Trophoblast cell (in vitro differentiated cells and primary cell): ENCODE data around the gene NFYC.
A peak's percentile ranks its signal among the peaks of the same experiment; 100 is the strongest.

ENCODE experiments used
- DNase-seq, 2 donors: peaks; one replicate each; pipeline ENCODE4 v3.0.0-alpha.2; 2016
- H2AFZ ChIP-seq: 2 replicates; pipeline ENCODE4 v1.6.1; 2013; ENCODE audit warnings: low read length, moderate library complexity, mild to moderate bottlenecking; ENCODE audit not compliant: insufficient read depth, poor library complexity
- H2AK5ac ChIP-seq: 2 replicates; pipeline ENCODE4 v1.6.1; 2013; ENCODE audit warnings: mild to moderate bottlenecking, low read length
- H2BK120ac ChIP-seq: 2 replicates; pipeline ENCODE4 v1.6.1; 2013; ENCODE audit warnings: low read length, mild to moderate bottlenecking, moderate library complexity; ENCODE audit not compliant: insufficient read depth, poor library complexity
- H2BK12ac ChIP-seq: 2 replicates; pipeline ENCODE4 v1.6.1; 2013; ENCODE audit warnings: mild to moderate bottlenecking, low read length, moderate library complexity
- H2BK5ac ChIP-seq: 2 replicates; pipeline ENCODE4 v1.6.1; 2013; ENCODE audit warnings: low read length, low read depth, moderate library complexity, mild to moderate bottlenecking; ENCODE audit not compliant: poor library complexity
- H3K14ac ChIP-seq: 2 replicates; pipeline ENCODE4 v1.6.1; 2013; ENCODE audit warnings: mild to moderate bottlenecking, low read length
- H3K18ac ChIP-seq: 2 replicates; pipeline ENCODE4 v1.6.1; 2013; ENCODE audit warnings: mild to moderate bottlenecking, low read length
- H3K23ac ChIP-seq: 2 replicates; pipeline ENCODE4 v1.6.1; 2013; ENCODE audit warnings: low read length
- H3K27ac ChIP-seq: 2 replicates; pipeline ENCODE4 v1.5.1; 2013; ENCODE audit warnings: low read depth, mild to moderate bottlenecking, inconsistent platforms, low read length, moderate library complexity
- H3K27me3 ChIP-seq: 2 replicates; pipeline ENCODE4 v1.6.1; 2013; ENCODE audit warnings: inconsistent platforms, mild to moderate bottlenecking, low read length, moderate library complexity; ENCODE audit not compliant: insufficient read depth
- H3K36me3 ChIP-seq, 2 experiments: 1 replicate in 1 of 2; 2 replicates in 1 of 2; pipeline ENCODE4 v1.6.1; 2013; ENCODE audit warnings: low read length in 2 of 2, mild to moderate bottlenecking in 2 of 2, moderate library complexity in 1 of 2; ENCODE audit not compliant: insufficient read depth in 2 of 2, control insufficient read depth in 1 of 2
- H3K4ac ChIP-seq: 2 replicates; pipeline ENCODE4 v1.6.1; 2013; ENCODE audit warnings: low read depth, mild to moderate bottlenecking, low read length, moderate library complexity
- H3K4me1 ChIP-seq, 2 experiments: 1 replicate in 1 of 2; 2 replicates in 1 of 2; pipeline ENCODE4 v1.6.1; 2013; ENCODE audit warnings: low read length in 2 of 2, mild to moderate bottlenecking in 2 of 2, moderate library complexity in 1 of 2; ENCODE audit not compliant: insufficient read depth in 2 of 2, control insufficient read depth in 1 of 2
- H3K4me2 ChIP-seq: 2 replicates; pipeline ENCODE4 v1.6.1; 2013; ENCODE audit warnings: inconsistent platforms, mild to moderate bottlenecking, low read length, moderate library complexity
- H3K4me3 ChIP-seq: 2 replicates; pipeline ENCODE4 v1.5.1; 2013; ENCODE audit warnings: mild to moderate bottlenecking, low read depth, low read length, inconsistent platforms
- H3K79me1 ChIP-seq: one replicate; pipeline ENCODE4 v1.6.1; 2013; ENCODE audit warnings: low read length
- H3K79me2 ChIP-seq: 2 replicates; pipeline ENCODE4 v1.6.1; 2013; ENCODE audit warnings: low read length, mild to moderate bottlenecking; ENCODE audit not compliant: control insufficient read depth, insufficient read depth, poor library complexity
- H3K9ac ChIP-seq: 2 replicates; pipeline ENCODE4 v1.6.1; 2013; ENCODE audit warnings: mild to moderate bottlenecking, low read length
- H3K9me3 ChIP-seq: 2 replicates; pipeline ENCODE4 v1.6.1; 2013; ENCODE audit warnings: low read depth, mild to moderate bottlenecking, control low read depth, inconsistent platforms, low read length; ENCODE audit not compliant: insufficient read depth
- H4K12ac ChIP-seq: 2 replicates; pipeline ENCODE4 v1.6.1; 2013; ENCODE audit warnings: low read depth, mild to moderate bottlenecking, low read length, moderate library complexity
- H4K8ac ChIP-seq: 2 replicates; pipeline ENCODE4 v1.6.1; 2013; ENCODE audit warnings: low read depth, mild to moderate bottlenecking, low read length, moderate library complexity
- H4K91ac ChIP-seq: one replicate; pipeline ENCODE4 v1.6.1; 2013; ENCODE audit warnings: low read depth, mild to moderate bottlenecking, low read length, moderate library complexity
- WGBS: extraction: QIAGEN DNeasy Blood & Tissue Kit; methylation state at CpG from one replicate; pipeline ENCODE4 v1.1.7; 2013; ENCODE audit warnings: missing lambda C conversion rate; ENCODE audit not compliant: insufficient read length, insufficient coverage; ENCODE audit errors: extremely low coverage; 5-methylcytosine and 5-hydroxymethylcytosine counted together

Gene NFYC

DNA sequence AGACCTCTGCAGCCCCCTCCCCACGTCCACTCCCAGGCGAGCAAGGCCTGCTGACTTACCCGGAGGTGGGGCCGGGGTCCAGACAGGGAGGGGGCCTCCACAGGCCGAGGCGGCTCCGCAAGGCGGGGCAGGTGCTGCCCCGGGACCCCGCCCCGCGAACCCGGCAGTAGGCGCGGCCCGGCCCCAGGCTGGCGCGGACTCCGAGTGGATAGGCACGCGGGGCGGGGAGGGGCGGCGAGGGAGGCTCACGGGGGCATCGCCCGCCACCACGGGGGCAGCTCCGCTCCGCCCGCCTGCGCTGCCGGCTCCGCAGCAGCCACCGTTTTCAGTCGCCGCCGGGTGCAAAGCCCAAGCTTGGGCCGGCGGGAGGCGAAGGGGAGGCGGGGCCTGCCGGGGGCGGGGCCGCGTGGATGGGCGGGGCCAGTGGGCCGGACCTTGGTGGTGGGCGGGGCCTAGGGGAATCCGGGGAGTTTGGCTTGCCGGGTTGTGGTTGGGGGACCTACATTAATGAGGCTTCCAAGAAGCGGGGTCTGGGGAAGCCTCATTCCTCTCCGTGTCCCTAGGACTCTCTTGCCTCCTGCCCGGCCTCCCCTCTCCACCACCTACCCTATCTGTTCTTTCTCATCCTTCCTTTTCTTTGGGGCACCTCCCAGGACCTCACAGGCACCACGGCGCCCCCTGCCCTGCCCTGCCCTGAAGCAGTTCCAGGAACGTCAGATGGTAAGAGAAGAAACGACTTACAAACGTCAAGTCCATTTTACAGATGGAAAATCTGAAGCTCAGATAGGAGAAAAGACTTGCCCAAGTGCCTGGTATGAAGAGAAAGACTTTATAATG is 26.0 kb upstream of the NFYC start, which contains the start of gene RIMS3:
RIMS3 (minus strand) TSS at position 348 of the 837 bp plus-strand sequence. CDS start 23,757 bp downstream, outside the sequence.
- Histone ChIP-seq H3K23ac (no peak within 1 kb of the TSS), H3K18ac (no peak within 1 kb of the TSS), H3K9me3 (peaks cover 3% of the 10 kb centered on the region), H2AFZ (peak within 1 kb of the TSS; percentile 12), H3K79me2 (no peaks in the 10 kb centered on the region), H3K79me1 (no peaks in the 10 kb centered on the region), H3K4me1 (peaks cover 0 to 13% of the 10 kb centered on the region in 2 experiments), H3K4me3 (peak within 1 kb of the TSS; percentile 84), H2BK5ac (no peak within 1 kb of the TSS), H2BK120ac (no peak within 1 kb of the TSS), H3K4ac (no peak within 1 kb of the TSS), H2BK12ac (no peak within 1 kb of the TSS), H3K36me3 (no peaks in the 10 kb centered on the region), H4K12ac (no peak within 1 kb of the TSS), H3K4me2 (peak within 1 kb of the TSS; percentile 80), H3K14ac (no peak within 1 kb of the TSS), H4K91ac (no peak within 1 kb of the TSS), H4K8ac (no peak within 1 kb of the TSS), H3K27ac (no peak within 1 kb of the TSS), H3K27me3 (no peaks in the 10 kb centered on the region), H2AK5ac (no peak within 1 kb of the TSS), H3K9ac (no peak within 1 kb of the TSS)
- peak; percentile 41 to 66 for DNase-seq
- no CpG with 5 or more reads among the region's 59 CpGs for WGBS

DNA sequence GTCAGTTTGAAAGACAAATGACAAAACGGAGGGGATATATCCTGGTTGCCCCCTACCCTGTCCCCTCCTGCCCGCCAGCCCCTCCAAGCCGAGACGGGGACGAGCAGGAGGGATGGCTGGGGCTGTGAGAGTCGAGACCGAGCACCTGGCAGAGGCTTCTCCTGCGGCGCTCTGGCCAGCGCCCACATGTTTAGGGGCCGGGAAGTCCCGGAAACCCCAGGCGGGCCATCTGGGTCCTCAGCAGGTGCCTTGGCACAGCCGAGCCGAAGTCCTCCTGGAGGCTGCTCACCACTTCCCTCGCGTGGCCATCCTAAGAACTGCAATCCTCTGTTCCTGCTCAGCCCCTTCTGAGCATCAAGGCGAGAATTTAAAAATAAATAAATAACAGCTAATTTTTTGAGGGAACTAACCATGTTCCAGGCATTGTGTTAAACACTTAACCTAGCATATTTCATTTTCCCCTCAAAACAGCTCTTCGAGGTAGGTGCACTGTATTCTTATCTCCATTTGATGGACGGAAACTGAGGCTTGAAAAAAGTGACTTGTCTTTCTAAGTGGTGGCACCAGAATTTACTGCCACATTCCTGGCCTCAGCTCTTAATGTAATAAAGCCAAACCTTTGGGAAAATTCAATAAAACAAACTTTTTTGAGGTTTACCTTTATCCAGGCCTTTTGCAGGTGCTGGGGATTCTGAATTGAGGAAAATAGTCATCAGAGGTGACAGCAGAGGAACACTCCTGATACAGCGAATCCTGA is 22.6 kb upstream of the NFYC start:
- H3K4me1 ChIP-seq = peaks cover 0 to 5% of the 10 kb centered on the region in 2 experiments
- no CpG with 5 or more reads among the region's 21 CpGs for WGBS

DNA sequence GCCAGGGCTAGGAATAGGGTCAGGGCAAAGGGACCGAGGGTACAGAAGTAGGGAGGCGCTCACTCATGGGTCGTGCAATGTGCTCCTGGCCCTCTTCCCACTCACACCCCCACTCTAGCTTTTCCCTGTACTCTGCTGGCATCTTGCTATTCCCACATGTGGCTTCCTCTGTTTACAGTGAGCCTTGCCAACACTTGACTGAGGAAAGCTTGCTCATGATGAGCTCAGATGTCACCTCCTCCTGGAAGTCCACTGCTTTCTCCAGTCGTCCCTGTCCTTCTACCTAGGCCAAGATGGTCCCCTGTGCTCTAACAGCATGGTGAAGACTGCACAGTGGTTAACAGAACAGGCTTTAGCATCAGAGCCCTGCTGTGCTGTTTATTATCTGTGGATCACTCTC is 18.1 kb upstream of the NFYC start:
- Histone ChIP-seq H3K27me3 (no peaks in the 10 kb centered on the region), H4K91ac (no peak overlapping the region), H3K4me3 (no peak overlapping the region), H3K36me3 (no peaks in the 10 kb centered on the region), H2BK12ac (no peak overlapping the region), H3K4me1 (peaks cover 0 to 2% of the 10 kb centered on the region in 2 experiments), H3K18ac (no peak overlapping the region), H3K27ac (no peak overlapping the region), H4K8ac (no peak overlapping the region), H2BK120ac (no peak overlapping the region), H2BK5ac (no peak overlapping the region), H3K14ac (no peak overlapping the region), H3K9ac (no peak overlapping the region), H3K4ac (no peak overlapping the region), H2AFZ (no peak overlapping the region), H2AK5ac (no peak overlapping the region), H3K4me2 (no peak overlapping the region), H4K12ac (no peak overlapping the region), H3K79me1 (no peaks in the 10 kb centered on the region), H3K9me3 (no peaks in the 10 kb centered on the region), H3K79me2 (no peaks in the 10 kb centered on the region), H3K23ac (no peak overlapping the region)
- DNase-seq = no peak
- WGBS = no CpG with 5 or more reads among the region's 4 CpGs

More for the DNA sequence above, 22.6 kb upstream of the NFYC start:
- Histone ChIP-seq H2BK12ac (no peak overlapping the region), H3K18ac (no peak overlapping the region), H3K36me3 (no peaks in the 10 kb centered on the region), H2BK5ac (no peak overlapping the region), H3K4me2 (peak overlapping the region; percentile 7), H3K79me2 (no peaks in the 10 kb centered on the region), H3K27ac (no peak overlapping the region), H3K9ac (no peak overlapping the region), H3K4me3 (no peak overlapping the region), H3K23ac (no peak overlapping the region), H3K27me3 (no peaks in the 10 kb centered on the region), H3K79me1 (no peaks in the 10 kb centered on the region), H2AK5ac (no peak overlapping the region), H2BK120ac (no peak overlapping the region), H2AFZ (no peak overlapping the region), H4K12ac (no peak overlapping the region), H3K4ac (no peak overlapping the region), H3K9me3 (peaks cover 3% of the 10 kb centered on the region), H3K14ac (no peak overlapping the region), H4K91ac (no peak overlapping the region), H4K8ac (no peak overlapping the region)
- peak; percentile 75 to 88 for DNase-seq

DNA sequence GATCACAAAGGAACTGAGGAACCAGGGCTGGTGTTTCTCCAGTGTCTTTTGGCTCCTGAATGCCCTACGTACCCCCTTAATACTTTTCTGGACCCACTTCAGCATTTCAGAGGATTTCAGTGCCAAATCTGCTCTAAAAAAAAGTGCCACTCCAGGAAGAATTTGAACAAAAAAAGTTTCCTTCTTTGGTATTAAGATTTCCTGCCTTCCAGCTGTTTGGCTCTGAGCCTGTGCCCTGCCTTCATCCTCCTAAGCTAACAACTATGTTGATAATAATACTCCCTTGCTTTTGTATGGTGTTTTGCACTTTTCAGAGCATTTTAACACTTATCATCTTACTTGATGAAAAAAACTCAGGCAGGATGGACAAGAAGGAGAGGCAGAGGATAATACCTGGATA is 15.0 kb upstream of the NFYC start:
- H4K8ac ChIP-seq = no peak overlapping the region
- H3K27me3 ChIP-seq = no peaks in the 10 kb centered on the region
- H3K79me1 ChIP-seq = no peaks in the 10 kb centered on the region
- H3K4ac ChIP-seq = no peak overlapping the region
- no peak overlapping the region for H3K18ac ChIP-seq
- WGBS = no CpG with 5 or more reads among the region's 1 CpG
- H3K14ac ChIP-seq = no peak overlapping the region
- H2AFZ ChIP-seq = no peak overlapping the region
- H2BK120ac ChIP-seq = no peak overlapping the region
- H4K12ac ChIP-seq = no peak overlapping the region
- H3K4me2 ChIP-seq = no peak overlapping the region
- H3K27ac ChIP-seq = no peak overlapping the region
- no peak overlapping the region for H3K4me3 ChIP-seq
- DNase-seq = no peak
- H3K4me1 ChIP-seq = no peaks in the 10 kb centered on the region
- H2AK5ac ChIP-seq = no peak overlapping the region
- H3K36me3 ChIP-seq = no peaks in the 10 kb centered on the region
- H3K9me3 ChIP-seq = no peaks in the 10 kb centered on the region
- no peak overlapping the region for H3K23ac ChIP-seq
- no peak overlapping the region for H2BK12ac ChIP-seq
- no peak overlapping the region for H2BK5ac ChIP-seq
- H3K9ac ChIP-seq = no peak overlapping the region
- no peaks in the 10 kb centered on the region for H3K79me2 ChIP-seq
- H4K91ac ChIP-seq = no peak overlapping the region
